Gastroesophageal sphincter (tissue), 2 donors: Measurements from ENCODE around the gene KRT3.

Experiments
- POLR2A ChIP-seq, 2 donors: fragments of 450-650 bp; IDR thresholded peaks; one replicate each; pipeline ENCODE4 v1.6.1; 2017; ENCODE audit warnings: antibody characterized with exemption in 2 of 2, mild to moderate bottlenecking in 2 of 2, moderate library complexity in 1 of 2
- POLR2AphosphoS5 ChIP-seq: sonication (generic); formaldehyde crosslinking; IDR thresholded peaks from one replicate; pipeline ENCODE4 v1.6.1; 2017; ENCODE audit warnings: antibody characterized with exemption

- TF ChIP-seq POLR2AphosphoS5 (no peak), POLR2A (IDR thresholded peaks at IDR 0.05) (no peak)
Measured at GRCh38 chr12:52801773-52802172, 5.9 kb upstream of the KRT3 start.
